HFF-Myc (cell line): ENCODE measurements around the gene SELENOI.
"Not testable (repeated sequence)": the region's sequence is repeated elsewhere in the genome, so short reads cannot be mapped to it uniquely, and the experiment has no call there.

ENCODE experiments used
- DNase-seq: peaks from one replicate; pipeline ENCODE4 v3.0.0-alpha.2; 2011; ENCODE audit warnings: low read depth; ENCODE audit errors: extremely low read depth
- H3K4me3 ChIP-seq: replicated peaks from 2 replicates; pipeline ENCODE4 v1.5.1; 2011; ENCODE audit warnings: low read depth, mild to moderate bottlenecking, control low read depth, low read length
- TF ChIP-seq, protein P1 (sequence below): IDR thresholded peaks from 2 replicates; pipeline ENCODE4 v1.5.1; 2012; ENCODE audit warnings: mild to moderate bottlenecking, low read depth, low read length, control low read depth; ENCODE audit errors: missing control alignments

SELENOI gene

DNA sequence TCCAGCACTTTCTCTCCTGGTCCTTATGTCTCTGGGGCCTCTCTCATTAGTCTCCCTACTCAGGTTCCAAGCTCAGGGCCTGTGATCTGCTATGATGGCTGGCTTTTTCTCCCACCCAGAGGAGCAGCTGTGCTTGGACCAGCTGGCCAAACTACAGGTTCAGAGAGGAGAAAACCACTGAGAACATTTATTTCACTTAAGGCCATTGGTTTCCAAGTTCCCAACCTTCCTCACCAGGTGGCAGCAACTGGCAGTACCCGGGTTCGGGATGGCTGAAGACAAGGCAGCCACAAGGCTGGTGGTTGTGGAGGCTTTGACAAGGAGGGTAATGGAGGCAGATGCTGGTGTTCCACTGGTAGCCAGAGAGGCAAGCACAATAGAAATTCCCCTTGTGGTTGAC, 29.9 kb upstream of the SELENOI start:
- DNase-seq: no peak
- no peak overlapping the region for H3K4me3 ChIP-seq
- TF ChIP-seq, protein P1, sequence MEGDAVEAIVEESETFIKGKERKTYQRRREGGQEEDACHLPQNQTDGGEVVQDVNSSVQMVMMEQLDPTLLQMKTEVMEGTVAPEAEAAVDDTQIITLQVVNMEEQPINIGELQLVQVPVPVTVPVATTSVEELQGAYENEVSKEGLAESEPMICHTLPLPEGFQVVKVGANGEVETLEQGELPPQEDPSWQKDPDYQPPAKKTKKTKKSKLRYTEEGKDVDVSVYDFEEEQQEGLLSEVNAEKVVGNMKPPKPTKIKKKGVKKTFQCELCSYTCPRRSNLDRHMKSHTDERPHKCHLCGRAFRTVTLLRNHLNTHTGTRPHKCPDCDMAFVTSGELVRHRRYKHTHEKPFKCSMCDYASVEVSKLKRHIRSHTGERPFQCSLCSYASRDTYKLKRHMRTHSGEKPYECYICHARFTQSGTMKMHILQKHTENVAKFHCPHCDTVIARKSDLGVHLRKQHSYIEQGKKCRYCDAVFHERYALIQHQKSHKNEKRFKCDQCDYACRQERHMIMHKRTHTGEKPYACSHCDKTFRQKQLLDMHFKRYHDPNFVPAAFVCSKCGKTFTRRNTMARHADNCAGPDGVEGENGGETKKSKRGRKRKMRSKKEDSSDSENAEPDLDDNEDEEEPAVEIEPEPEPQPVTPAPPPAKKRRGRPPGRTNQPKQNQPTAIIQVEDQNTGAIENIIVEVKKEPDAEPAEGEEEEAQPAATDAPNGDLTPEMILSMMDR: peak; percentile 15

DNA sequence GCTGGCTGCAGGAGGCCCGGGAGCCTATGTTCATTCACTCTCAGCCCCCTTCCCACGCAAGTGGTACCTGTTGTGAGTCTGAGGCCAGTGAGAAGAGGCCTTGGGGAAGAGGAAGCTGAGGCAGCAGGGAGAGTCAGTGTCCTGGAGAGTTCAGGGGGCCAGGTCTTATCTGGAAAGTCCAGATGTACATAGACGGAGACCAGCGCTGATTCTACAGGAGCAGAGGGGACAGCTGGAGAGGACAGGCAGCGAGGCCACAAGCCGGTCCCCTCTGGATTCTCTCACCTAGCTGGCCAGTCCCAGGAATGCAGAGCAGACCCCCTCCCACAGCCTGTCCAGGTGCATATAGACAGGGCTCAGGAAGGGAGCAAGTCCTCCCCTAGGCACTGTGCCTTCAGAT, 29.1 kb upstream of the SELENOI start:
- TF ChIP-seq, protein P1: no peak
- DNase-seq: no peak
- no peak overlapping the region for H3K4me3 ChIP-seq

DNA sequence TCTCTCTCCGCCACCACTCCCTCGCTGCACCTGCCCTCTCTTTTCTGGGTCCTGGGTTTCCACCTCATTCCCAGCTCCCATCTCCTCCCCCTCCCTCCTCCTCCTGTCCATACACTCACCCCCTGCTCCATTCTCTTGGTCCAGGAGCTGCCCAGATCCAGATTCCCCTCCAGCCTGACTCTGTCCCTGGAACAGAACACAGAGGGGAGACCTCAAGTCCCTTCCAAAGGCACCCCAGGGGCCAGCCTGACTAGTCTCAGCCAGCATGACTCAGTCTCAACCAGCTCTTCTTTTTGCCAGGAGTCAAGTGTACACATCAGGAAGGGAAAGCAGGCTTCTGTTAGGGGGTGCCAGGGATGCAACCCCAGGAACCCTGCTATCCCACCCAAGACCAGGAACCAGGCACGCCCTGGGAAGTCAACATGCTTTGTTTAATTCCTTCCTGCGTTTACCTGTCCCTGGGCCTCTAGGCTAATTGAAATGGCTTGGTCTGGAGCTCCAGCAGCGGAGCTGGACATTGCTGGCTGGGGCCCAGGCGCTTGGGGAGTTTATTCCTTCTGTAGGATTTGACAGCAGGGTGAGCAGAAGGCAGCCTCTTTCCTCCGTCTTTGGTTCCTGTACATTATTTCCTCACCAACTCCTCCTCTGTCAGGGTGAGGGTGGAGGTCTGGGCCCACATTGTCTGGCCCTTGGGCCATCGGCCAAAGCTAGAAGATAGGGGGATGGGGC, 28.4 kb upstream of the SELENOI start:
- H3K4me3 ChIP-seq: no peak overlapping the region
- TF ChIP-seq, protein P1: no peak
- DNase-seq: no peak

DNA sequence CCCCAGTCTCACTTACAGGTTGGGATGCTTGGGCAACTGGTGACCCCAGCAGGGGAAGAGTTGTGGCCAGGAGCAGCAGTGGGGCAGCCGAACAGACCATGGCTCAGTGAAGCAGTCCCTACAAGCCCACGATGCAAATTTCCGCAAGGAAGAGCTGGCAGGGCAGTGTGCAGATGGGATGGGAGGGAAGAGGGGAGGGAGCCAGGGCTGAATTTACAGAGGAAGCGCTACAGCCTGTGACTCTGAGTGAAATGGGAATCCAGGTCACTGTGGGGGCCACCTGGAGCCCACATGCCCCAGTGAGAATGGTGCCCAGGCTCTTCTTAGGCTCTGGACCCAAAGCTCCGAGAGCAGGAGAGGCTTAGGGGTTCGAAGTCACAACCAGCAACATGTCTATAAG, 27.0 kb upstream of the SELENOI start:
- H3K4me3 ChIP-seq: no peak overlapping the region
- TF ChIP-seq, protein P1: no peak
- DNase-seq: no peak

DNA sequence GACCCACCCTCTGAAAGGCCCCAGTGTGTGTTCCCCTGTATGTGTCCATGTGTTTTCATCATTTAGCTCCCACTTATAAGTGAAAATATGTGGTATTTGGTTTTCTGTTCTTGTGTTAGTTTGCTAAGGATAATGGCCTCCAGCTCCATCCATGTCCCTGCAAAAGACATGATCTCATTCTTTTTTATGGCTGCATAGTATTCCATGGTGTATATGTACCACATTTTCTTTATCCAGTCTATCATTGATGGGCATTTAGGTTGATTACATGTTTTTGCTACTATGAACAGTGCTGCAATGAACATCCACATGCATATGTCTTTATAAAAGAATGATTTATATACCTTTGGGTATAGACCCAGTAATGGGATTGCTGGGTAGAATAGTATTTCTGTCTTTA, 21.5 kb upstream of the SELENOI start:
- not testable (repeated sequence) for H3K4me3 ChIP-seq, DNase-seq

DNA sequence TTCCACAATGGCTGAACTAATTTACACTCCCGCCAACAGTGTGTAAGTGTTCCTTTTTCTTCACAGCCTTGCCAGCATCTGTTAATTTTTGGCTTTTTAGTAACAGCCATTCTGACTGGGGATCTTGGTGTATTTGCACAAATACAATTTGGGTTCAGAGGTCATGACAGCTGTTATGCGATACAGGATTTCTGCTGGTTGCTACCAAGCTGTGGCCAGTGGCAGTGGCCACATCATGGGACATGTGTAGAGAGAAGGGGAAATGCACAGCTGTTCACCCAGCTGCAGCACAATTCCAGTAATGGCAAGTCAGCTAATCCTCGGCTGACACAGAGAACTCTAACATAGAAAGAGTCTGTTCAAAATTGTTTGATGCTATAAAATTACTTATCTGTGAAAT, 21.0 kb upstream of the SELENOI start:
- no peak overlapping the region for H3K4me3 ChIP-seq
- DNase-seq: no peak
- TF ChIP-seq, protein P1: no peak

DNA sequence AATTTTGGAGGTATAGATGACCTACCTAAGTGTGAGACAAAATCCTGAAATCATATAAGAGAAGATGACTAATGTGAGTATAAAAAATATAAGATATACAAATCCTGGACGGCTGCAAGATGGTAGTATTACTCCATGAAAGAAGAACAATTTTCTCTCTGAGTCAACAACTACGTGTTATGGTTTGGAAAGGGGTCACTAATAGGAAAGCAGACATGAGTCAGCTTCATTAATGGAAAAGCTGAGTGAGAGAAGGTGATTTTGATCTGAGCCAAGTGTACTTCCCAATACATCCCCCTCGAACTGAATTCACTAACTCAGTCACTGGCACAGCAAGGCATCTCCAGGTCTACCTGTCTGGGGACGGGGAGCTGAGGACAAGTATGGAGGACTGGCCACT, 20.1 kb upstream of the SELENOI start:
- no peak for DNase-seq
- H3K4me3 ChIP-seq: no peak overlapping the region
- TF ChIP-seq, protein P1: no peak
